GM12874 (cell line): ENCODE measurements around the gene TSPY3.
"Not testable (repeated sequence)": the region's sequence is repeated elsewhere in the genome, so short reads cannot be mapped to it uniquely, and the experiment has no call there.

Source experiments
- TF ChIP-seq, protein P1 (sequence below): IDR thresholded peaks from 2 replicates; pipeline ENCODE4 v1.5.1; 2011; ENCODE audit warnings: low read depth, mild to moderate bottlenecking, control low read depth, low read length, moderate library complexity; ENCODE audit not compliant: insufficient read depth

TSPY3 gene, protein sequence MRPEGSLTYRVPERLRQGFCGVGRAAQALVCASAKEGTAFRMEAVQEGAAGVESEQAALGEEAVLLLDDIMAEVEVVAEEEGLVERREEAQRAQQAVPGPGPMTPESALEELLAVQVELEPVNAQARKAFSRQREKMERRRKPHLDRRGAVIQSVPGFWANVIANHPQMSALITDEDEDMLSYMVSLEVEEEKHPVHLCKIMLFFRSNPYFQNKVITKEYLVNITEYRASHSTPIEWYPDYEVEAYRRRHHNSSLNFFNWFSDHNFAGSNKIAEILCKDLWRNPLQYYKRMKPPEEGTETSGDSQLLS

GRCh38 chrY:9398121-9398520 lies at the start of gene TSPY3:
Gene TSPY3 (plus strand): TSS chrY:9398421. CDS start chrY:9398467, 46 bp downstream.
- TF ChIP-seq, protein P1, sequence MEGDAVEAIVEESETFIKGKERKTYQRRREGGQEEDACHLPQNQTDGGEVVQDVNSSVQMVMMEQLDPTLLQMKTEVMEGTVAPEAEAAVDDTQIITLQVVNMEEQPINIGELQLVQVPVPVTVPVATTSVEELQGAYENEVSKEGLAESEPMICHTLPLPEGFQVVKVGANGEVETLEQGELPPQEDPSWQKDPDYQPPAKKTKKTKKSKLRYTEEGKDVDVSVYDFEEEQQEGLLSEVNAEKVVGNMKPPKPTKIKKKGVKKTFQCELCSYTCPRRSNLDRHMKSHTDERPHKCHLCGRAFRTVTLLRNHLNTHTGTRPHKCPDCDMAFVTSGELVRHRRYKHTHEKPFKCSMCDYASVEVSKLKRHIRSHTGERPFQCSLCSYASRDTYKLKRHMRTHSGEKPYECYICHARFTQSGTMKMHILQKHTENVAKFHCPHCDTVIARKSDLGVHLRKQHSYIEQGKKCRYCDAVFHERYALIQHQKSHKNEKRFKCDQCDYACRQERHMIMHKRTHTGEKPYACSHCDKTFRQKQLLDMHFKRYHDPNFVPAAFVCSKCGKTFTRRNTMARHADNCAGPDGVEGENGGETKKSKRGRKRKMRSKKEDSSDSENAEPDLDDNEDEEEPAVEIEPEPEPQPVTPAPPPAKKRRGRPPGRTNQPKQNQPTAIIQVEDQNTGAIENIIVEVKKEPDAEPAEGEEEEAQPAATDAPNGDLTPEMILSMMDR, result not testable (repeated sequence)

DNA sequence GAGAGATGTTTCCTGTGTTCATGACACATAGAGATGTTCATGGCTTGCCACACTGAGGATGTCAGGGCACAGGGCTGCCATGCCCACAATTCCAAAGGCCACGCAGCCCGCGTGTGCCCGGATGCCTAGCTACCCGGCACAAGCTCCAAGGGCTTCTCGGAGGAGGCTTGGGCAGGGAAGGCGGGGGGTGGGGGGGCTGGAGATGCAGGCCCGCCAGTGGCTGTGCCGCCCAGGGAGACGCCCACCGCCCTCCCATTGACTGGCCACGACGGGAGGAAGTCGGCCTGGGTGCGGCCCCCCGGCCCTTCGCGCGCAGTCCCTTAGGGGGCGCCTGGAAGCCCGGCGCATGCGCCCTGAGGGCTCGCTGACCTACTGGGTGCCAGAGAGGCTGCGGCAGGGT lies 40.7 kb upstream of the TSPY3 start, which contains the start of gene TSPY8:
TSS of gene TSPY8 (plus strand) at position 301 of the 400 bp plus-strand sequence. CDS start at position 347, 46 bp downstream.
- TF ChIP-seq, protein P1, result not testable (repeated sequence)
